H9 (cell line): ENCODE data around the gene ZC3H18. TPM values are rescaled to one million over a fixed set of nuclear protein-coding genes. Genes with fewer than 3 reads are reported as not detected.

ENCODE experiments used
- DNase-seq: peaks from one replicate; pipeline ENCODE4 v3.0.0-alpha.2; 2017
- H2AFZ ChIP-seq: one replicate; pipeline ENCODE4 v1.6.1; 2013; ENCODE audit warnings: mild to moderate bottlenecking, low read length, control low read depth, moderate library complexity
- H2AK5ac ChIP-seq: 2 replicates; pipeline ENCODE4 v1.6.1; 2013; ENCODE audit warnings: low read length, control low read depth, mixed read lengths; ENCODE audit not compliant: insufficient read length
- H2BK120ac ChIP-seq: one replicate; pipeline ENCODE4 v1.6.1; 2013; ENCODE audit warnings: low read depth, mild to moderate bottlenecking, low read length, control low read depth, inconsistent platforms; ENCODE audit not compliant: poor library complexity, severe bottlenecking
- H2BK12ac ChIP-seq: 2 replicates; pipeline ENCODE4 v1.6.1; 2013; ENCODE audit warnings: low read length, control low read depth, mixed read lengths, low read depth; ENCODE audit not compliant: insufficient read length
- H2BK15ac ChIP-seq: 2 replicates; pipeline ENCODE4 v1.6.1; 2013; ENCODE audit warnings: low read depth, low read length, control low read depth
- H2BK20ac ChIP-seq: one replicate; pipeline ENCODE4 v1.6.1; 2013; ENCODE audit warnings: low read depth, mild to moderate bottlenecking, low read length, control low read depth, inconsistent platforms; ENCODE audit not compliant: poor library complexity, severe bottlenecking
- H2BK5ac ChIP-seq: 2 replicates; pipeline ENCODE4 v1.6.1; 2013; ENCODE audit warnings: low read length, control low read depth, mixed read lengths; ENCODE audit not compliant: insufficient read length
- H3K14ac ChIP-seq: 2 replicates; pipeline ENCODE4 v1.6.1; 2013; ENCODE audit warnings: low read length, control low read depth; ENCODE audit not compliant: insufficient read depth
- H3K18ac ChIP-seq: 2 replicates; pipeline ENCODE4 v1.6.1; 2013; ENCODE audit warnings: low read depth, mild to moderate bottlenecking, mixed read lengths, low read length, control low read depth; ENCODE audit not compliant: insufficient read length
- H3K23ac ChIP-seq: 2 replicates; pipeline ENCODE4 v1.6.1; 2013; ENCODE audit warnings: low read length, control low read depth, mixed read lengths, low read depth; ENCODE audit not compliant: insufficient read length
- H3K23me2 ChIP-seq: 2 replicates; pipeline ENCODE4 v1.6.1; 2013; ENCODE audit warnings: low read depth, mild to moderate bottlenecking, mixed read lengths, low read length, control low read depth; ENCODE audit not compliant: insufficient read length, poor library complexity, severe bottlenecking
- H3K27ac ChIP-seq: 2 replicates; pipeline ENCODE4 v1.5.1; 2013; ENCODE audit warnings: low read length, control low read depth, mixed read lengths, low read depth; ENCODE audit not compliant: insufficient read length
- H3K27me3 ChIP-seq: 2 replicates; pipeline ENCODE4 v1.6.1; 2013; ENCODE audit warnings: low read length, control low read depth, inconsistent platforms; ENCODE audit not compliant: insufficient read depth
- H3K4ac ChIP-seq: 2 replicates; pipeline ENCODE4 v1.6.1; 2013; ENCODE audit warnings: low read depth, mild to moderate bottlenecking, control low read depth, inconsistent platforms, low read length, moderate library complexity
- H3K4me1 ChIP-seq: 2 replicates; pipeline ENCODE4 v1.6.1; 2013; ENCODE audit warnings: low read length, control low read depth, inconsistent platforms; ENCODE audit not compliant: insufficient read depth
- H3K4me2 ChIP-seq: 2 replicates; pipeline ENCODE4 v1.6.1; 2013; ENCODE audit warnings: low read length, control low read depth, mixed read lengths; ENCODE audit not compliant: insufficient read length, insufficient read depth
- H3K56ac ChIP-seq: 2 replicates; pipeline ENCODE4 v1.6.1; 2013; ENCODE audit warnings: low read depth, mild to moderate bottlenecking, mixed read lengths, low read length, control low read depth; ENCODE audit not compliant: insufficient read length
- H3K79me1 ChIP-seq: 2 replicates; pipeline ENCODE4 v1.6.1; 2013; ENCODE audit warnings: low read depth, mild to moderate bottlenecking, moderate library complexity, low read length, control low read depth, inconsistent platforms; ENCODE audit not compliant: insufficient read depth, poor library complexity, severe bottlenecking
- H3K79me2 ChIP-seq: 2 replicates; pipeline ENCODE4 v1.6.1; 2013; ENCODE audit warnings: low read length, control low read depth, inconsistent platforms; ENCODE audit not compliant: insufficient read depth
- H3K9ac ChIP-seq: 2 replicates; pipeline ENCODE4 v1.6.1; 2013; ENCODE audit warnings: low read length, control low read depth, mixed read lengths; ENCODE audit not compliant: insufficient read length; ENCODE audit errors: extremely low read depth
- H3K9me3 ChIP-seq: one replicate; pipeline ENCODE4 v1.6.1; 2013; ENCODE audit warnings: low read depth, low read length, inconsistent platforms; ENCODE audit not compliant: control insufficient read depth
- H3T11ph ChIP-seq: one replicate; pipeline ENCODE4 v1.6.1; 2013; ENCODE audit warnings: mild to moderate bottlenecking, low read length, control low read depth, inconsistent platforms
- H4K20me1 ChIP-seq: one replicate; pipeline ENCODE4 v1.6.1; 2013; ENCODE audit not compliant: control insufficient read depth, insufficient read length, insufficient read depth
- H4K5ac ChIP-seq: 2 replicates; pipeline ENCODE4 v1.6.1; 2013; ENCODE audit warnings: low read depth, mild to moderate bottlenecking, mixed read lengths, low read length, control low read depth; ENCODE audit not compliant: insufficient read length
- H4K8ac ChIP-seq: replicated peaks from 2 replicates; pipeline ENCODE4 v1.6.1; 2013; ENCODE audit warnings: low read length, control low read depth, mixed read lengths, low read depth; ENCODE audit not compliant: insufficient read length
- H4K91ac ChIP-seq: 2 replicates; pipeline ENCODE4 v1.6.1; 2013; ENCODE audit warnings: low read depth, mild to moderate bottlenecking, moderate library complexity, mixed read lengths, low read length, control low read depth; ENCODE audit not compliant: insufficient read length
- H3K27ac Mint-ChIP-seq, 3 experiments: 2 replicates in 2 of 3; 3 replicates in 1 of 3; pipeline ENCODE4 v1.8.0; 2020 to 2021; ENCODE audit warnings: mixed read lengths in 3 of 3, mild to moderate bottlenecking in 1 of 3, moderate library complexity in 1 of 3
- H3K27me3 Mint-ChIP-seq: 2 replicates; pipeline ENCODE4 v1.8.0; 2021; ENCODE audit warnings: low read depth, mild to moderate bottlenecking, moderate library complexity, mixed read lengths
- H3K36me3 Mint-ChIP-seq, 3 experiments: 2 replicates in 2 of 3; 3 replicates in 1 of 3; pipeline ENCODE4 v1.8.0; 2020 to 2021; ENCODE audit warnings: low read depth in 3 of 3, mixed read lengths in 3 of 3; ENCODE audit not compliant: insufficient read depth in 1 of 3
- H3K4me1 Mint-ChIP-seq, 2 experiments: 2 replicates each; pipeline ENCODE4 v1.8.0; 2020; ENCODE audit warnings: mixed read lengths in 2 of 2
- H3K4me3 Mint-ChIP-seq, 2 experiments: 2 replicates in 1 of 2; 3 replicates in 1 of 2; pipeline ENCODE4 v1.8.0; 2020 to 2021; ENCODE audit warnings: mild to moderate bottlenecking in 2 of 2, mixed read lengths in 2 of 2, moderate library complexity in 1 of 2
- H3K9me3 Mint-ChIP-seq, 2 experiments: 2 replicates in 1 of 2; 3 replicates in 1 of 2; pipeline ENCODE4 v1.8.0; 2020; ENCODE audit warnings: mild to moderate bottlenecking in 2 of 2, mixed read lengths in 2 of 2, moderate library complexity in 1 of 2
- WGBS: extraction: QIAGEN DNeasy Blood & Tissue Kit; methylation state at CpG from one replicate; pipeline ENCODE4 v1.1.7; 2013; ENCODE audit warnings: missing lambda C conversion rate, low lambda C conversion rate, mixed read lengths; ENCODE audit not compliant: insufficient read length; ENCODE audit errors: extremely low coverage; 5-methylcytosine and 5-hydroxymethylcytosine counted together
- total RNA-seq: library from RNA; stranded (reverse); gene quantifications from 2 replicates; pipeline ENCODE4 v1.2.1, GENCODE V29; 2021
- TF ChIP-seq, protein P1 (sequence below): fragments of 200-600 bp; sonication (generic); conservative IDR thresholded peaks from 3 replicates; pipeline ENCODE4 v1.8.0; 2021; ENCODE audit warnings: antibody characterized with exemption, mild to moderate bottlenecking

ZC3H18 gene
- total RNA-seq, 1 experiment from 2014 or later: 69.7 TPM

DNA sequence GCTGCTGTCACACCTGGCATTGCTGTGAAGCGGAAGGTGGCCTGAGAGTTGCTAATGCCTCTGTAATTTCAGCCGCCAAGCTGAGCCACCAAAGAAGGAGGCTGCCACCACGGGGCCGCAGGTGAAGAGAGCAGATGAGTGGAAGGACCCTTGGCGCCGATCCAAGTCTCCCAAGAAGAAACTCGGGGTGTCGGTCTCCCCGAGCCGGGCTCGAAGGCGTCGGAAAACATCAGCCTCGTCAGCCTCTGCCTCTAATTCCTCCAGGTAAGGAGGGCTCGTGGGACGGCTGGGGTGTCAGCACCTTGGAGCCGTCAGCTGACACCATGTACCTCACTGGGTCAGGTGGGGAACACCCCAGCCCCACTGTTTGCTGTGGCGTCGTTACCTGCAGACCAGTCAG is 51.9 kb downstream of the ZC3H18 start:
- Histone ChIP-seq H2AK5ac (no peak overlapping the region), H2BK120ac (no peak overlapping the region), H3K9ac (no peak overlapping the region), H3K4me2 (no peak overlapping the region), H3K18ac (no peak overlapping the region), H2AFZ (no peak overlapping the region), H3K14ac (no peak overlapping the region), H3K23me2 (no peaks in the 10 kb centered on the region), H3K79me1 (no peaks in the 10 kb centered on the region), H3K4ac (no peak overlapping the region), H3K9me3 (no peaks in the 10 kb centered on the region), H4K91ac (no peak overlapping the region), H3K23ac (no peak overlapping the region), H3K27ac (no peak overlapping the region), H3K27me3 (no peaks in the 10 kb centered on the region), H4K8ac (no peak overlapping the region), H2BK15ac (no peak overlapping the region), H4K20me1 (no peaks in the 10 kb centered on the region), H3K56ac (no peak overlapping the region), H3K4me1 (no peaks in the 10 kb centered on the region), H3T11ph (no peak overlapping the region), H2BK5ac (no peak overlapping the region), H2BK12ac (no peak overlapping the region), H2BK20ac (no peak overlapping the region), H3K79me2 (no peaks in the 10 kb centered on the region; the same call in 1 of the 2 replicates), H4K5ac (no peak overlapping the region)
- no peaks in the 10 kb centered on the region for H3K27me3 Mint-ChIP-seq
- no peak overlapping the region for H3K27ac Mint-ChIP-seq
- WGBS: no CpG with 5 or more reads among the region's 19 CpGs
- peaks cover 4 to 21% of the 10 kb centered on the region in 2 experiments for H3K4me1 Mint-ChIP-seq
- no peak overlapping the region for H3K4me3 Mint-ChIP-seq
- no peaks in the 10 kb centered on the region; a peak in 1 of 5 replicates for H3K9me3 Mint-ChIP-seq
- DNase-seq: no peak
- peaks cover 19 to 63% (median 52%) of the 10 kb centered on the region in 3 experiments; a peak in 6 of 7 replicates for H3K36me3 Mint-ChIP-seq
- TF ChIP-seq, protein P1, sequence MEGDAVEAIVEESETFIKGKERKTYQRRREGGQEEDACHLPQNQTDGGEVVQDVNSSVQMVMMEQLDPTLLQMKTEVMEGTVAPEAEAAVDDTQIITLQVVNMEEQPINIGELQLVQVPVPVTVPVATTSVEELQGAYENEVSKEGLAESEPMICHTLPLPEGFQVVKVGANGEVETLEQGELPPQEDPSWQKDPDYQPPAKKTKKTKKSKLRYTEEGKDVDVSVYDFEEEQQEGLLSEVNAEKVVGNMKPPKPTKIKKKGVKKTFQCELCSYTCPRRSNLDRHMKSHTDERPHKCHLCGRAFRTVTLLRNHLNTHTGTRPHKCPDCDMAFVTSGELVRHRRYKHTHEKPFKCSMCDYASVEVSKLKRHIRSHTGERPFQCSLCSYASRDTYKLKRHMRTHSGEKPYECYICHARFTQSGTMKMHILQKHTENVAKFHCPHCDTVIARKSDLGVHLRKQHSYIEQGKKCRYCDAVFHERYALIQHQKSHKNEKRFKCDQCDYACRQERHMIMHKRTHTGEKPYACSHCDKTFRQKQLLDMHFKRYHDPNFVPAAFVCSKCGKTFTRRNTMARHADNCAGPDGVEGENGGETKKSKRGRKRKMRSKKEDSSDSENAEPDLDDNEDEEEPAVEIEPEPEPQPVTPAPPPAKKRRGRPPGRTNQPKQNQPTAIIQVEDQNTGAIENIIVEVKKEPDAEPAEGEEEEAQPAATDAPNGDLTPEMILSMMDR: no peak
